HepG2 (cell line): ENCODE measurements around the gene EIF3J. TPM values are rescaled to one million over a fixed set of nuclear protein-coding genes. Genes with fewer than 3 reads are reported as not detected.

Experiments
- AKAP8 ChIP-seq: sonication (generic); formaldehyde crosslinking; IDR thresholded peaks from 2 replicates; pipeline ENCODE4 v1.5.1; 2020; ENCODE audit warnings: mild to moderate bottlenecking, missing genetic modification reagents
- BRF2 ChIP-seq: sonication (generic); formaldehyde crosslinking; IDR thresholded peaks from 2 replicates; pipeline ENCODE4 v1.8.1; 2022; ENCODE audit warnings: mild to moderate bottlenecking, missing genetic modification reagents
- FOSL1 ChIP-seq: sonication (generic); formaldehyde crosslinking; IDR thresholded peaks from 2 replicates; pipeline ENCODE4 v1.9.0; 2021; ENCODE audit warnings: missing genetic modification reagents, borderline replicate concordance
- HCFC1 ChIP-seq: fragments of 150-350 bp; IDR thresholded peaks from 2 replicates; pipeline ENCODE4 v1.6.1; 2014; ENCODE audit warnings: low read depth, low read length
- HMG20B ChIP-seq: conservative IDR thresholded peaks from 2 replicates; pipeline ENCODE4 v1.6.1; 2016; ENCODE audit warnings: missing genetic modification reagents, missing compliant biosample characterization
- HOXA7 ChIP-seq: sonication (generic); formaldehyde crosslinking; IDR thresholded peaks from 2 replicates; pipeline ENCODE4 v1.8.1; 2022; ENCODE audit warnings: mild to moderate bottlenecking, missing genetic modification reagents, moderate library complexity
- NFIB ChIP-seq: sonication (generic); formaldehyde crosslinking; IDR thresholded peaks from 2 replicates; pipeline ENCODE4 v1.9.0; 2021; ENCODE audit warnings: missing genetic modification reagents, mild to moderate bottlenecking, borderline replicate concordance
- NFKB2 ChIP-seq: sonication (generic); formaldehyde crosslinking; IDR thresholded peaks from 2 replicates; pipeline ENCODE4 v1.4.0; 2020; ENCODE audit warnings: missing genetic modification reagents, borderline replicate concordance
- PHF21A ChIP-seq: sonication (generic); formaldehyde crosslinking; IDR thresholded peaks from 2 replicates; pipeline ENCODE4 v1.5.0; 2020; ENCODE audit warnings: mild to moderate bottlenecking, missing genetic modification reagents
- SAFB2 ChIP-seq: sonication (generic); formaldehyde crosslinking; IDR thresholded peaks from 2 replicates; pipeline ENCODE4 v1.5.1; 2020; ENCODE audit warnings: missing genetic modification reagents, low read depth, mild to moderate bottlenecking, borderline replicate concordance
- SPEN ChIP-seq: sonication (generic); formaldehyde crosslinking; IDR thresholded peaks from 2 replicates; pipeline ENCODE4 v1.5.1; 2020; ENCODE audit warnings: low read depth, mild to moderate bottlenecking, missing genetic modification reagents
- TIGD3 ChIP-seq: sonication (generic); formaldehyde crosslinking; IDR thresholded peaks from 2 replicates; pipeline ENCODE4 v1.5.1; 2020; ENCODE audit warnings: mild to moderate bottlenecking, missing genetic modification reagents, borderline replicate concordance
- TOPORS ChIP-seq: sonication (generic); formaldehyde crosslinking; IDR thresholded peaks from 2 replicates; pipeline ENCODE4 v1.8.0; 2023; ENCODE audit warnings: mild to moderate bottlenecking, missing genetic modification reagents
- TP53 ChIP-seq: sonication (generic); formaldehyde crosslinking; conservative IDR thresholded peaks from 2 replicates; pipeline ENCODE4 v1.4.0; 2020; ENCODE audit warnings: missing genetic modification reagents
- YEATS2 ChIP-seq: sonication (generic); formaldehyde crosslinking; IDR thresholded peaks from 2 replicates; pipeline ENCODE4 v1.4.0; 2020; ENCODE audit warnings: missing genetic modification reagents, borderline replicate concordance
- ZKSCAN8 ChIP-seq: IDR thresholded peaks from 2 replicates; pipeline ENCODE4 v1.6.1; 2016; ENCODE audit warnings: borderline replicate concordance, missing genetic modification reagents, missing compliant biosample characterization
- ZMAT5 ChIP-seq: sonication (generic); formaldehyde crosslinking; IDR thresholded peaks from 2 replicates; pipeline ENCODE4 v1.5.0; 2020; ENCODE audit warnings: mild to moderate bottlenecking, low read depth, missing genetic modification reagents, borderline replicate concordance
- ZNF264 ChIP-seq: sonication (generic); formaldehyde crosslinking; IDR thresholded peaks from 2 replicates; pipeline ENCODE4 v1.4.0; 2020; ENCODE audit warnings: missing genetic modification reagents
- ZNF552 ChIP-seq: sonication (generic); formaldehyde crosslinking; IDR thresholded peaks from 2 replicates; pipeline ENCODE4 v1.9.0; 2022; ENCODE audit warnings: missing genetic modification reagents, mild to moderate bottlenecking, borderline replicate concordance
- ZNF570 ChIP-seq: sonication (generic); formaldehyde crosslinking; IDR thresholded peaks from 2 replicates; pipeline ENCODE4 v1.4.0; 2020; ENCODE audit warnings: mild to moderate bottlenecking, missing genetic modification reagents, borderline replicate concordance
- ZNF574 ChIP-seq: sonication (generic); formaldehyde crosslinking; IDR thresholded peaks from 2 replicates; pipeline ENCODE4 v1.4.0; 2020; ENCODE audit warnings: missing genetic modification reagents
- ZNF652 ChIP-seq: IDR thresholded peaks from 2 replicates; pipeline ENCODE4 v1.6.1; 2016; ENCODE audit warnings: low read depth, borderline replicate concordance
- ZNF766 ChIP-seq: sonication (generic); formaldehyde crosslinking; IDR thresholded peaks from 2 replicates; pipeline ENCODE4 v1.5.0; 2020; ENCODE audit warnings: missing genetic modification reagents, borderline replicate concordance
- ZNF792 ChIP-seq: IDR thresholded peaks from 2 replicates; pipeline ENCODE4 v1.6.1; 2016
- ZNF878 ChIP-seq: sonication (generic); formaldehyde crosslinking; IDR thresholded peaks from 2 replicates; pipeline ENCODE4 v1.8.1; 2023; ENCODE audit warnings: mild to moderate bottlenecking, missing genetic modification reagents, moderate library complexity
- polyA plus RNA-seq, 8 experiments: library from polyadenylated mRNA; depleted of rRNA in 3 of 8; stranded (reverse) in 7 of 8; unstranded in 1 of 8; fragments of >200 nt; fragmentation: Illumina TruSeq in 4 of 8; extraction: Trizol in 4 of 8; gene quantifications; 2 replicates each; pipeline versions ENCODE4 v1.2.1 to v1.2.3, GENCODE V29; 2011 to 2016; ENCODE audit warnings: low read depth in 4 of 8, missing spikeins in 1 of 8, mixed read lengths in 1 of 8; ENCODE audit not compliant: insufficient read depth in 1 of 8
- total RNA-seq, 5 experiments: library from RNA; depleted of rRNA; stranded (reverse); fragments of >200 nt; fragmentation: Illumina TruSeq; extraction: Trizol; gene quantifications; 2 replicates each; pipeline ENCODE4 v1.2.3, GENCODE V29; 2016; ENCODE audit warnings: low read depth in 1 of 5

EIF3J gene
- total and polyA plus RNA-seq, 2 of the 13 experiments (the other 11 are each of a cell fraction or from before 2014, with no cell fraction given), result 51.7 to 69.2 TPM

- peak; percentile 29; the same call in 1 of the 2 replicates for TF ChIP-seq BRF2
- TF ChIP-seq ZNF878 (CRISPR knock-in tag), result peak; percentile 43; the same call in 1 of the 2 replicates
- no peak for TF ChIP-seq ZNF264 (CRISPR knock-in tag)
- no peak for TF ChIP-seq ZKSCAN8 (CRISPR knock-in tag)
- 0 out of 2 replicates have a peak, but pooled peaks have one; percentile 47 for TF ChIP-seq ZNF570 (CRISPR knock-in tag)
- TF ChIP-seq TIGD3 (CRISPR knock-in tag), result no peak
- TF ChIP-seq PHF21A (CRISPR knock-in tag), result no peak
- TF ChIP-seq ZMAT5 (CRISPR knock-in tag), result no peak
- TF ChIP-seq NFIB (CRISPR knock-in tag), result no peak
- no peak for TF ChIP-seq HOXA7 (CRISPR knock-in tag)
- peak; percentile 57; the same call in 1 of the 2 replicates for TF ChIP-seq YEATS2 (CRISPR knock-in tag)
- TF ChIP-seq ZNF792 (CRISPR knock-in tag), result no peak
- 0 out of 2 replicates have a peak, but pooled peaks have one; percentile 14 for TF ChIP-seq TP53 (CRISPR knock-in tag)
- no peak; the same call in 1 of the 2 replicates for TF ChIP-seq HCFC1
- no peak for TF ChIP-seq ZNF652 (CRISPR knock-in tag)
- TF ChIP-seq ZNF552 (CRISPR knock-in tag), result no peak
- peak; percentile 81 for TF ChIP-seq SPEN (CRISPR knock-in tag)
- peak; percentile 78; the same call in 1 of the 2 replicates for TF ChIP-seq SAFB2 (CRISPR knock-in tag)
- TF ChIP-seq NFKB2 (CRISPR knock-in tag), result peak; percentile 80; the same call in 1 of the 2 replicates
- peak; percentile 81 for TF ChIP-seq AKAP8
- TF ChIP-seq ZNF766, result no peak
- TF ChIP-seq FOSL1 (CRISPR knock-in tag), result peak; percentile 58
- TF ChIP-seq HMG20B (CRISPR knock-in tag), result 0 out of 2 replicates have a peak, but pooled peaks have one; percentile 23
- peak; percentile 98 for TF ChIP-seq ZNF574 (CRISPR knock-in tag)
- TF ChIP-seq TOPORS, result no peak
Measured at GRCh38 chr15:44536962-44537734, at the start of gene EIF3J (continued).
